ENCODE results near the gene ARHGAP26. TPM values are rescaled to one million over a fixed set of nuclear protein-coding genes. Genes with fewer than 3 reads are reported as not detected.

Gene ARHGAP26
- total and polyA plus RNA-seq, 4 donors = 1.8 to 16.7 (median 4.1) TPM

DNA sequence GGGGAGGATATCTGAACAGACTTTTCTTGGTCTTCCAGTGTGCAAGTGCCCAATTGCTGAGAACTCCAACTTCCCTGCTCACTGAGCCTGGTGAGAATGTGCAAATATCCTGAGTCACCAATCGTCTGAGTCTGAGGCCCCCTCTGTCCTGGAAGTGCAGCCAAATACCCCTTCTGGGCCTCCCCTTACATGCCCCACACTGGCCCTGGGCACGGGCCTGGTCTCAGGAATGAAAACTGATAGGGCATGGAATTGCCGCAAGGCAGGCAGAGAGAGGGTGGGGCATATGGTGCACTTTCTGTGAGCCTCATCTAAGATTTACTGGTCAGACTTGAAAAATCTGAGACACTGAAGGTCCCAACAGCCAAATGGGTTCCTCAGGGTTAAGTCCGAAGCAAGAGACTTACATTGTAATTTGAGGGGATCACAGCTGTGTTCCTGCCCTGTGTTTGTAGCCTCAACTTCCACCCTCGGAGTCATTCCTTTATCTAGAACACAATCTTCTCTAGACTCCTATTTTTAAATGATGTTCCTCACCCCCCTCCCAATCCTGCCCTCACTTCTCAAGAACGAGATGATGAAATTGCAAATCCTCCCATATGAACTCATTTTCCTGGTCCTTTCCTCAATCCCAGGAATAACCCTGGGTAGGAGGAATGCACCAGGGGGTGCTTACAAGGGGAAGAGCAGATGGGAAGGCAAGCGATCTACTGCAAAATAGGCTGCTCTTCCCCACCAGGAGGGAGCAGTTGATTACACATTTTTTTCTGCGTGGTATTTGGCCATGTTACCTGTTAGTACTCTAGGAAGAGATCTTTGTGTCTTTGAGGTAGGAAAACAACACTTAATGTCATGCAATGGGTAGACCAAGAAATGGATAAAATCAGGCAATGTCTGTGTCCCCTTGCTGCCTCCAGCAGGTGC lies 34.6 kb upstream of the ARHGAP26 start (continued):
- no peak for TF ChIP-seq CTCF (IDR thresholded peaks at IDR 0.05; ENCODE audit: low read depth, low read length, missing input control)
- no peak for TF ChIP-seq GABPA (IDR thresholded peaks at IDR 0.05 in 1 of 2, conservative IDR thresholded peaks at IDR 0.05 in 1 of 2)

- H3K27me3 ChIP-seq (ENCODE audit: control insufficient read depth in 4 of 4, insufficient read depth in 4 of 4, low read length in 3 of 4) = no peaks in the 10 kb centered on the region
- no peak overlapping the region for H3K4me3 ChIP-seq (ENCODE audit: low read depth in 1 of 3, low read length in 3 of 3)
- 82% methylated on average over 7 of the region's 7 CpGs for WGBS
- H3K4me1 ChIP-seq (ENCODE audit: control insufficient read depth in 4 of 4, insufficient read depth in 4 of 4, low read length in 3 of 4) = no peaks in the 10 kb centered on the region
- no peak for DNase-seq (ENCODE audit: low spot score)
- no peaks in the 10 kb centered on the region for H3K9me3 ChIP-seq (ENCODE audit: control insufficient read depth in 4 of 4, low read length in 3 of 4)
- no peaks in the 10 kb centered on the region for H3K36me3 ChIP-seq (ENCODE audit: control insufficient read depth in 4 of 4, insufficient read depth in 3 of 4, low read depth in 1 of 4, low read length in 3 of 4)
- no peak overlapping the region for H3K27ac ChIP-seq (ENCODE audit: low read depth in 1 of 2, low read length in 2 of 2)
- no peak overlapping the region for H3K9ac ChIP-seq (ENCODE audit: low read depth in 1 of 2, low read length in 2 of 2)
- TF ChIP-seq FOXA1 (IDR thresholded peaks at IDR 0.05) (no peak), GABPA (IDR thresholded peaks at IDR 0.05 in 1 of 2, conservative IDR thresholded peaks at IDR 0.05 in 1 of 2) (no peak), MAX (IDR thresholded peaks at IDR 0.05) (no peak), HNF4A (conservative IDR thresholded peaks at IDR 0.05) (no peak), FOXA2 (IDR thresholded peaks at IDR 0.05) (no peak), CTCF (IDR thresholded peaks at IDR 0.05; ENCODE audit: low read depth, low read length, missing input control) (no peak), JUND (IDR thresholded peaks at IDR 0.05) (no peak), TAF1 (conservative IDR thresholded peaks at IDR 0.05) (no peak)
These were observed 33.9 kb upstream of the ARHGAP26 start for GRCh38 chr5:142736247-142736632.

DNA sequence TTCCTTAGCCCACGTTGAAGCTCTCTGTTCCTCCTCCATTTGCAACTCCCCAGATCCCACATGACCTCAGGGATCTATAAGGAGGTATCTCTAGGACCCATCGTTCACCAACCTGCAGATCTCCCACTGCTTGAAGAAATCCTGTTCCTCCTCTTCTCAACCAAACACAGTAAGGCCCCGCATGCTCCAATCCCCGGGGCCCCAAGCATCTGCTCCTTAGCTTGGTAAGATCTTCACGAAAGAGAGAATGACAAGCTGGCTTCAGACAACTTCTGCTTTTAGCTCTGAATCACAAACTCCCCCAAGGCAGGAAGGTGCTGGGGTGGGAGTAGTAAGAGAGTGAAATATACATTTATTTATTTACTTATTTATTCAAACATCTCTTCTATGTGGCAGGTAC lies 33.0 kb upstream of the ARHGAP26 start:
- WGBS = 79% methylated on average over 5 of the region's 5 CpGs
- Histone ChIP-seq H3K9ac (ENCODE audit: low read depth in 1 of 2, low read length in 2 of 2) (no peak overlapping the region), H3K36me3 (ENCODE audit: control insufficient read depth in 4 of 4, insufficient read depth in 3 of 4, low read depth in 1 of 4, low read length in 3 of 4) (no peaks in the 10 kb centered on the region), H3K4me1 (ENCODE audit: control insufficient read depth in 4 of 4, insufficient read depth in 4 of 4, low read length in 3 of 4) (no peaks in the 10 kb centered on the region), H3K27ac (ENCODE audit: low read depth in 1 of 2, low read length in 2 of 2) (no peak overlapping the region), H3K9me3 (ENCODE audit: control insufficient read depth in 4 of 4, low read length in 3 of 4) (no peaks in the 10 kb centered on the region), H3K4me3 (ENCODE audit: low read depth in 1 of 3, low read length in 3 of 3) (no peak overlapping the region), H3K27me3 (ENCODE audit: control insufficient read depth in 4 of 4, insufficient read depth in 4 of 4, low read length in 3 of 4) (no peaks in the 10 kb centered on the region)
- no peak for DNase-seq (ENCODE audit: low spot score)
- TF ChIP-seq GABPA (IDR thresholded peaks at IDR 0.05 in 1 of 2, conservative IDR thresholded peaks at IDR 0.05 in 1 of 2) = no peak
- TF ChIP-seq NR2F2 (IDR thresholded peaks at IDR 0.05) = no peak
- no peak for TF ChIP-seq YY1 (IDR thresholded peaks at IDR 0.05)
- TF ChIP-seq SP1 (IDR thresholded peaks at IDR 0.05) = no peak
- TF ChIP-seq, protein P1, sequence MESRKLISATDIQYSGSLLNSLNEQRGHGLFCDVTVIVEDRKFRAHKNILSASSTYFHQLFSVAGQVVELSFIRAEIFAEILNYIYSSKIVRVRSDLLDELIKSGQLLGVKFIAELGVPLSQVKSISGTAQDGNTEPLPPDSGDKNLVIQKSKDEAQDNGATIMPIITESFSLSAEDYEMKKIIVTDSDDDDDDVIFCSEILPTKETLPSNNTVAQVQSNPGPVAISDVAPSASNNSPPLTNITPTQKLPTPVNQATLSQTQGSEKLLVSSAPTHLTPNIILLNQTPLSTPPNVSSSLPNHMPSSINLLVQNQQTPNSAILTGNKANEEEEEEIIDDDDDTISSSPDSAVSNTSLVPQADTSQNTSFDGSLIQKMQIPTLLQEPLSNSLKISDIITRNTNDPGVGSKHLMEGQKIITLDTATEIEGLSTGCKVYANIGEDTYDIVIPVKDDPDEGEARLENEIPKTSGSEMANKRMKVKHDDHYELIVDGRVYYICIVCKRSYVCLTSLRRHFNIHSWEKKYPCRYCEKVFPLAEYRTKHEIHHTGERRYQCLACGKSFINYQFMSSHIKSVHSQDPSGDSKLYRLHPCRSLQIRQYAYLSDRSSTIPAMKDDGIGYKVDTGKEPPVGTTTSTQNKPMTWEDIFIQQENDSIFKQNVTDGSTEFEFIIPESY (IDR thresholded peaks at IDR 0.05) = no peak
- no peak for TF ChIP-seq ATF3 (IDR thresholded peaks at IDR 0.05)
- TF ChIP-seq EGR1 (IDR thresholded peaks at IDR 0.05; ENCODE audit: low read depth in 2 of 2) = no peak
- TF ChIP-seq FOXA2 (IDR thresholded peaks at IDR 0.05) = no peak
- TF ChIP-seq FOXA1 (IDR thresholded peaks at IDR 0.05) = no peak
- TF ChIP-seq, protein P2, sequence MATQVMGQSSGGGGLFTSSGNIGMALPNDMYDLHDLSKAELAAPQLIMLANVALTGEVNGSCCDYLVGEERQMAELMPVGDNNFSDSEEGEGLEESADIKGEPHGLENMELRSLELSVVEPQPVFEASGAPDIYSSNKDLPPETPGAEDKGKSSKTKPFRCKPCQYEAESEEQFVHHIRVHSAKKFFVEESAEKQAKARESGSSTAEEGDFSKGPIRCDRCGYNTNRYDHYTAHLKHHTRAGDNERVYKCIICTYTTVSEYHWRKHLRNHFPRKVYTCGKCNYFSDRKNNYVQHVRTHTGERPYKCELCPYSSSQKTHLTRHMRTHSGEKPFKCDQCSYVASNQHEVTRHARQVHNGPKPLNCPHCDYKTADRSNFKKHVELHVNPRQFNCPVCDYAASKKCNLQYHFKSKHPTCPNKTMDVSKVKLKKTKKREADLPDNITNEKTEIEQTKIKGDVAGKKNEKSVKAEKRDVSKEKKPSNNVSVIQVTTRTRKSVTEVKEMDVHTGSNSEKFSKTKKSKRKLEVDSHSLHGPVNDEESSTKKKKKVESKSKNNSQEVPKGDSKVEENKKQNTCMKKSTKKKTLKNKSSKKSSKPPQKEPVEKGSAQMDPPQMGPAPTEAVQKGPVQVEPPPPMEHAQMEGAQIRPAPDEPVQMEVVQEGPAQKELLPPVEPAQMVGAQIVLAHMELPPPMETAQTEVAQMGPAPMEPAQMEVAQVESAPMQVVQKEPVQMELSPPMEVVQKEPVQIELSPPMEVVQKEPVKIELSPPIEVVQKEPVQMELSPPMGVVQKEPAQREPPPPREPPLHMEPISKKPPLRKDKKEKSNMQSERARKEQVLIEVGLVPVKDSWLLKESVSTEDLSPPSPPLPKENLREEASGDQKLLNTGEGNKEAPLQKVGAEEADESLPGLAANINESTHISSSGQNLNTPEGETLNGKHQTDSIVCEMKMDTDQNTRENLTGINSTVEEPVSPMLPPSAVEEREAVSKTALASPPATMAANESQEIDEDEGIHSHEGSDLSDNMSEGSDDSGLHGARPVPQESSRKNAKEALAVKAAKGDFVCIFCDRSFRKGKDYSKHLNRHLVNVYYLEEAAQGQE (IDR thresholded peaks at IDR 0.05) = no peak
- TF ChIP-seq MAX (IDR thresholded peaks at IDR 0.05) = no peak
- TF ChIP-seq JUND (IDR thresholded peaks at IDR 0.05) = no peak
- no peak for TF ChIP-seq RAD21 (IDR thresholded peaks at IDR 0.05)
- no peak for TF ChIP-seq RXRA (IDR thresholded peaks at IDR 0.05)

All from liver (tissue), 9 donors.